Glutamatergic neuron (in vitro differentiated cells): ENCODE results near the gene CXCR6. TPM values are rescaled to one million over a fixed set of nuclear protein-coding genes. Genes with fewer than 3 reads are reported as not detected.

ENCODE experiments used
- DNase-seq: peaks from one replicate; pipeline ENCODE4 v3.0.0; 2022
- H3K27ac Mint-ChIP-seq: one replicate; pipeline ENCODE4 v1.8.0; 2020; ENCODE audit warnings: mild to moderate bottlenecking, mixed read lengths, inconsistent platforms; ENCODE audit not compliant: unreplicated experiment
- H3K27me3 Mint-ChIP-seq: one replicate; pipeline ENCODE4 v1.8.0; 2020; ENCODE audit warnings: mild to moderate bottlenecking, moderate library complexity, mixed read lengths, inconsistent platforms; ENCODE audit not compliant: unreplicated experiment
- H3K36me3 Mint-ChIP-seq: one replicate; pipeline ENCODE4 v1.8.0; 2020; ENCODE audit warnings: mild to moderate bottlenecking, mixed read lengths, inconsistent platforms; ENCODE audit not compliant: unreplicated experiment
- H3K4me1 Mint-ChIP-seq: one replicate; pipeline ENCODE4 v1.8.0; 2020; ENCODE audit warnings: mild to moderate bottlenecking, low read depth, mixed read lengths, inconsistent platforms; ENCODE audit not compliant: unreplicated experiment
- H3K4me3 Mint-ChIP-seq: one replicate; pipeline ENCODE4 v1.8.0; 2020; ENCODE audit warnings: mild to moderate bottlenecking, mixed read lengths, inconsistent platforms; ENCODE audit not compliant: unreplicated experiment
- H3K9me3 Mint-ChIP-seq: one replicate; pipeline ENCODE4 v1.8.0; 2020; ENCODE audit warnings: mild to moderate bottlenecking, moderate library complexity, mixed read lengths, inconsistent platforms; ENCODE audit not compliant: unreplicated experiment
- CTCF ChIP-seq: fragments of 200-600 bp; sonication (generic); IDR thresholded peaks from one replicate; pipeline ENCODE4 v1.5.0; 2021; ENCODE audit not compliant: partially characterized antibody, unreplicated experiment
- total RNA-seq: library from RNA; stranded (reverse); fragmentation: NEBNext Ultra II Directional; extraction: Animal tissue kit (Norgen Biotek cat#: 25700); gene quantifications from one replicate; pipeline ENCODE4 v1.2.1, GENCODE V29; 2021; ENCODE audit not compliant: unreplicated experiment

The CXCR6 gene
- total RNA-seq, 1 donor from 2014 or later = not detected

GRCh38 chr3:45938864-45939263, 4.4 kb upstream of the CXCR6 start:
- peak; percentile 81 for DNase-seq
- peaks cover 6% of the 10 kb centered on the region for H3K4me1 Mint-ChIP-seq
- no peaks in the 10 kb centered on the region for H3K9me3 Mint-ChIP-seq
- TF ChIP-seq CTCF = peak; percentile 85
- H3K27ac Mint-ChIP-seq = no peak overlapping the region
- H3K4me3 Mint-ChIP-seq = no peak overlapping the region
- no peaks in the 10 kb centered on the region for H3K36me3 Mint-ChIP-seq
- H3K27me3 Mint-ChIP-seq = peaks cover 2% of the 10 kb centered on the region

- Mint-ChIP-seq H3K36me3 (no peaks in the 10 kb centered on the region), H3K27me3 (peaks cover 2% of the 10 kb centered on the region), H3K4me1 (peaks cover 6% of the 10 kb centered on the region), H3K4me3 (no peak overlapping the region), H3K9me3 (no peaks in the 10 kb centered on the region), H3K27ac (no peak overlapping the region)
- no peak for DNase-seq
- TF ChIP-seq CTCF = no peak
Observed at GRCh38 chr3:45939341-45939771, 3.9 kb upstream of the CXCR6 start.

GRCh38 chr3:45940004-45940780, 3.1 kb upstream of the CXCR6 start:
- Mint-ChIP-seq H3K27me3 (peaks cover 2% of the 10 kb centered on the region), H3K9me3 (peaks cover under 1% of the 10 kb centered on the region), H3K4me1 (peaks cover 6% of the 10 kb centered on the region), H3K27ac (no peak overlapping the region), H3K4me3 (no peak overlapping the region), H3K36me3 (no peaks in the 10 kb centered on the region)
- DNase-seq = no peak
- TF ChIP-seq CTCF = no peak

GRCh38 chr3:45940781-45941365, 2.4 kb upstream of the CXCR6 start:
- no peak overlapping the region for H3K27ac Mint-ChIP-seq
- peaks cover 6% of the 10 kb centered on the region for H3K4me1 Mint-ChIP-seq
- DNase-seq = no peak
- no peak for TF ChIP-seq CTCF
- peaks cover 2% of the 10 kb centered on the region for H3K9me3 Mint-ChIP-seq
- H3K36me3 Mint-ChIP-seq = no peaks in the 10 kb centered on the region
- no peak overlapping the region for H3K4me3 Mint-ChIP-seq
- H3K27me3 Mint-ChIP-seq = peaks cover 2% of the 10 kb centered on the region
